Measurements from ENCODE around the gene GABRB2. TPM values are rescaled to one million over a fixed set of nuclear protein-coding genes. Genes with fewer than 3 reads are reported as not detected.

GABRB2 gene
- total RNA-seq, 1 experiment from 2014 or later, result not detected

DNA sequence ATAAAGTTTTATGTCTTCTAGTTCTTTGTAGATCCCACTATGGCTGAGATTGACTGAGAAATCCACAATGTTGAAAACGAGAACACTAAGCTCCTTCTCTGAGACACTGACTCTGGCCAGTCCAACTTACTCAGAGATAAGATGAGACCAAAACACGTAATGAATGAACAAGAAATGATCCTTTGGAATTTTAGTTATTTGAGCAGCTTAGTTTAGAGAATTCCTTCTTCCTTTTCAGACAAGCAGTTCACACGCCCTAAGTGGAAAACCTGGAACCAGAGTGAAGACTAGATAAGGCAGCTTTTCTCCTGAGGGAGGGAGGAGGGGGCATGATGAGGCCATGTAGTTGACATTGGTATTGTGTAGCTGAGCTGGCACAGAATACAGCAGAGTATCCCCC lies 139.6 kb downstream of the GABRB2 start:
- no TSS peak for BruUV-seq (replicated peaks)
- H3K36me3 Mint-ChIP-seq (ENCODE audit: insufficient read depth, unreplicated experiment), result no peaks in the 10 kb centered on the region
- no peak overlapping the region for H3K4me3 Mint-ChIP-seq (ENCODE audit: low read depth, unreplicated experiment)
- H3K4me1 Mint-ChIP-seq (ENCODE audit: low read depth, unreplicated experiment), result no peaks in the 10 kb centered on the region
- H3K27me3 Mint-ChIP-seq (ENCODE audit: unreplicated experiment), result no peaks in the 10 kb centered on the region
- TF ChIP-seq, protein P1, sequence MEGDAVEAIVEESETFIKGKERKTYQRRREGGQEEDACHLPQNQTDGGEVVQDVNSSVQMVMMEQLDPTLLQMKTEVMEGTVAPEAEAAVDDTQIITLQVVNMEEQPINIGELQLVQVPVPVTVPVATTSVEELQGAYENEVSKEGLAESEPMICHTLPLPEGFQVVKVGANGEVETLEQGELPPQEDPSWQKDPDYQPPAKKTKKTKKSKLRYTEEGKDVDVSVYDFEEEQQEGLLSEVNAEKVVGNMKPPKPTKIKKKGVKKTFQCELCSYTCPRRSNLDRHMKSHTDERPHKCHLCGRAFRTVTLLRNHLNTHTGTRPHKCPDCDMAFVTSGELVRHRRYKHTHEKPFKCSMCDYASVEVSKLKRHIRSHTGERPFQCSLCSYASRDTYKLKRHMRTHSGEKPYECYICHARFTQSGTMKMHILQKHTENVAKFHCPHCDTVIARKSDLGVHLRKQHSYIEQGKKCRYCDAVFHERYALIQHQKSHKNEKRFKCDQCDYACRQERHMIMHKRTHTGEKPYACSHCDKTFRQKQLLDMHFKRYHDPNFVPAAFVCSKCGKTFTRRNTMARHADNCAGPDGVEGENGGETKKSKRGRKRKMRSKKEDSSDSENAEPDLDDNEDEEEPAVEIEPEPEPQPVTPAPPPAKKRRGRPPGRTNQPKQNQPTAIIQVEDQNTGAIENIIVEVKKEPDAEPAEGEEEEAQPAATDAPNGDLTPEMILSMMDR (IDR thresholded peaks at IDR 0.05; ENCODE audit: unreplicated experiment), result no peak
- no peak overlapping the region for H3K27ac Mint-ChIP-seq (ENCODE audit: unreplicated experiment)
- intact Hi-C loops (cut with micrococcal nuclease; ENCODE audit: unreplicated experiment), result no loop called here
- CTCF ChIA-PET, result no interaction called here
- H3K9me3 Mint-ChIP-seq (ENCODE audit: low read depth, unreplicated experiment), result peaks cover 3% of the 10 kb centered on the region
- DNase-seq, result no peak

DNA sequence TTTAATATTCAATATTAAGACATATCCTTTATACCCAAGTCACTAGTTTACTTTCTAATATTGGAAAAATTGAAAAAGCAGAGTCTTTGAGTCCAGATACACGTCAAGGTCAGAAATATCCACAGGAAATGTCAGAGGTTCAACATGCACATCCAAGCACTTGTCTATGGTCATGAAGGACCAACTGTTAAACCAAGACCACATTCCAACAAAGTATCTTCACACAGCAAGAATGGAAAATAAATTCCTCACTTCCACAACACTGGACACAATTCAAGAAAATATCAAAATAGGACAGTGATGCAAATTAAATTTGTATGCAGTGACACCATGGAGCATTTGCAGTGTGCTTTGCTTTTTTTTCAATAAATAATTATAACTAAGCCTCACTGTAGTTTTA lies 142.5 kb downstream of the GABRB2 start:
- DNase-seq, result no peak
- peaks cover 5% of the 10 kb centered on the region for H3K9me3 Mint-ChIP-seq (ENCODE audit: low read depth, unreplicated experiment)
- TF ChIP-seq, protein P1 (IDR thresholded peaks at IDR 0.05; ENCODE audit: unreplicated experiment), result no peak
- no peaks in the 10 kb centered on the region for H3K36me3 Mint-ChIP-seq (ENCODE audit: insufficient read depth, unreplicated experiment)
- no peak overlapping the region for H3K4me3 Mint-ChIP-seq (ENCODE audit: low read depth, unreplicated experiment)
- intact Hi-C loops (cut with micrococcal nuclease; ENCODE audit: unreplicated experiment), result no loop called here
- CTCF ChIA-PET, result no interaction called here
- H3K4me1 Mint-ChIP-seq (ENCODE audit: low read depth, unreplicated experiment), result no peaks in the 10 kb centered on the region
- no TSS peak for BruUV-seq (replicated peaks)
- H3K27ac Mint-ChIP-seq (ENCODE audit: unreplicated experiment), result no peak overlapping the region
- no peaks in the 10 kb centered on the region for H3K27me3 Mint-ChIP-seq (ENCODE audit: unreplicated experiment)

DNA sequence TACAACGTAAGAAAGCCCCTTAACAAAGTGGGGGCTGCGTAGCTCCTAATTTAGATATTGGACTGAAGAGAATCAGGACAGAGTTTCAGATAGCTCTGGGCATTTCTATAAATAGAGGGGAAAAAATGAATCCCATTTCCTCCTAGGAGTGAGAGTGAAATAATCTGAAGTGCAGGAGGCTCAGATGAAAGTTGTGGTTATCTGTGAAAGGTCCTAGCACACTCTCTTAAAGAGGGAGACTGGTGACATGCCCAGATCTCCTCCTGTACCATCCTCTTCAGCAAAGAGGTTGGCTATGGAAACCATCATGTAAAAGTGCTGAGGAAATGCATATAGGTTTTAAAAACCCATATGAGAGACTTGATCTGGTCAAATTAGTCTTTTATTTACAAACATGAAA lies 143.4 kb downstream of the GABRB2 start:
- Mint-ChIP-seq H3K9me3 (ENCODE audit: low read depth, unreplicated experiment) (peaks cover 2% of the 10 kb centered on the region), H3K4me1 (ENCODE audit: low read depth, unreplicated experiment) (no peaks in the 10 kb centered on the region), H3K27ac (ENCODE audit: unreplicated experiment) (no peak overlapping the region), H3K27me3 (ENCODE audit: unreplicated experiment) (no peaks in the 10 kb centered on the region), H3K4me3 (ENCODE audit: low read depth, unreplicated experiment) (no peak overlapping the region), H3K36me3 (ENCODE audit: insufficient read depth, unreplicated experiment) (no peaks in the 10 kb centered on the region)
- intact Hi-C loops (cut with micrococcal nuclease; ENCODE audit: unreplicated experiment), result no loop called here
- CTCF ChIA-PET, result no interaction called here
- DNase-seq, result no peak
- TF ChIP-seq, protein P1 (IDR thresholded peaks at IDR 0.05; ENCODE audit: unreplicated experiment), result no peak
- BruUV-seq (replicated peaks), result no TSS peak

DNA sequence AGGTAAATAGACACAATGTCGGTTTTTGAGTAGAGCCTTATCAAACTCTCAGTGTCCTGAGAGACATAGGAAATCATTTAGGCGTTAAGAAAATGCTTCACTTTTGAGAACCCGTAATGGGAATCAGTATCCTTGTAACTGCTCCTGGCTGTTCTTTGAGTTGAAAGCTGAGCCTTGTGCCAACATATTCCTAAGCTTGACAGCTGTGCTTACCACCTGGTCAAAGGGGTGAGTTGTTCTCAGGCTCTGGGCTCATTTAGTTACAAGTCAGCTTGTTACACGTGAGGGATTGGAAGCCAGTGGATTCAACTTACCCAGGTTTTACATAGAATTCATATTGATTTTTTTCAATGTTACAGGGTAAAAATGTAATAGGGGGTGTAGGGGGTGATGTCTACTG lies 145.9 kb downstream of the GABRB2 start:
- Mint-ChIP-seq H3K27me3 (ENCODE audit: unreplicated experiment) (no peaks in the 10 kb centered on the region), H3K4me3 (ENCODE audit: low read depth, unreplicated experiment) (no peak overlapping the region), H3K9me3 (ENCODE audit: low read depth, unreplicated experiment) (peaks cover 2% of the 10 kb centered on the region), H3K36me3 (ENCODE audit: insufficient read depth, unreplicated experiment) (no peaks in the 10 kb centered on the region), H3K4me1 (ENCODE audit: low read depth, unreplicated experiment) (no peaks in the 10 kb centered on the region), H3K27ac (ENCODE audit: unreplicated experiment) (no peak overlapping the region)
- no TSS peak for BruUV-seq (replicated peaks)
- TF ChIP-seq, protein P1 (IDR thresholded peaks at IDR 0.05; ENCODE audit: unreplicated experiment), result no peak
- no peak for DNase-seq
- intact Hi-C loops (cut with micrococcal nuclease; ENCODE audit: unreplicated experiment), result no loop called here
- CTCF ChIA-PET, result no interaction called here

All from Calu3 (cell line).